NCI-H1694 (cell line): ENCODE data around the gene FOXL1.

ENCODE experiments used
- DNase-seq: peaks from one replicate; lab custom pipeline; 2025; lab: John Stamatoyannopoulos, UW

The FOXL1 gene

DNA sequence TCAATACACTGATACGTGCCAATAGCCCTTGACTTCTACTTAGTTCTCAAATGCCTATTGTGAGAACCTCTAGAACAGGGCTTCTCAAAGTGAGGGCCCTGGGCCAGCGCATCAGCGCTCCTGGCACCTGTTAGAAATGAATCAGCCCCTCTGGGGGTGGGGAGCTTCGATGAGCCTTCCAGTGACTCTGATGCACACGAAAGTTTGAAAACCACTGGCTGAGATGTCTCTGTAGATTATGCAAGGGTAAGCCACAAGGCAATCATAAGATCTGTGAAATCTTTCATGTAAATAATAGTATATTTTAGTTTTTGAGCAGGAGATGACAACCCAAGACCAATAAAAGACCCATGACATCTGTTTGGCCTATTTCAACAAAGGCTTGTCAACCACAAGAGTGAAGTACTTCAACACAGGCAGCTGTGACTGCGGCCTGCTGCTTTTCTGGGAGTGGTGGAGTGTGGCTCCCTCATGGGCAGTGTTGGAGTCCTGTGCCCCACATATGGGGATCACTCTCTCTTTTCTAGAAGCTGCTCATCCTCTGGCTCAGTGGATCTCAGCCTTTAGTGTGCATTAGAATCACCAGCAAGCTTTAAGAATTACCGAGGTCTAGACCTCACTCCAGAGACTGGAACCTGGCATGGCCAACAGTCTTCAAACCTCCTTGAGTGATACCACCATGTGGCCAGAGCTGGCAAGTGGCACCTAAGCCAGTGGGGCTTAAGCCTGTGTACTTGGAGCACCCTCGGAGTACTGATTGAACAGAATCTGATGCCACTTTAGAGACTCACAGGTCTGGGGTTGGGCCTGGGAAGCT lies 29.1 kb upstream of the FOXL1 start:
- DNase-seq = no peak

DNA sequence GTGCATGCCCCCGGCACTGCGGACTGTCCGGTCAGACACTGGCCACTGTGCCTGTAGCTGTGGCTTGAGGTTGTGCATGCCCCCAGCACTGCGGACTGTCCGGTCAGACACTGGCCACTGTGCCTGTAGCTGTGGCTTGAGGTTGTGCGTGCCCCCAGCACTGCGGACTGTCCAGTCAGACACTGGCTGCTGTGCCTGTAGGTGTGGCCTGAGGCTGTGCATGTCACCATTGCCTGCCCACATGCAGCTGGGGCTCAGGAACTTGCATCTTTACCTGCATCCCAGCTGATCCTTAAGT lies 28.5 kb upstream of the FOXL1 start:
- no peak for DNase-seq

DNA sequence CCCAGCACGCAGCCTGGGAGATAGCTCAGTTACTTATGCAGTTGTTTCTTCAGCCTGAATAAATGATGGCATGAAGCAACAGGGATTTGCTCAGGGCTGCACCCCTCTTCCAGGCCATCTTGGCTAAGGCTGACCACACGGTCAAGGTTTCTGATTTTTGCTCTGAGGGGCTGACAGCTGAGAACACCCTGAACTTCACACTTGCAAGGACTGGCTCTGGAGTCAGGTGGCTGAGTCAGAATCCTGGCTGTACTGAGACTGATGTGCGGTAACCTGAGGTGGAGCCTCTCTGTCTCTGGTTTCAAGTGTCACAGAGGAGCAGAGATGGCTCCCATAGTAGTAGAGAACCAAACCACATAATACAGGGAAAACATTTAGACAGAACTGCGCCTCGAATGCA lies 28.1 kb upstream of the FOXL1 start:
- DNase-seq = no peak

DNA sequence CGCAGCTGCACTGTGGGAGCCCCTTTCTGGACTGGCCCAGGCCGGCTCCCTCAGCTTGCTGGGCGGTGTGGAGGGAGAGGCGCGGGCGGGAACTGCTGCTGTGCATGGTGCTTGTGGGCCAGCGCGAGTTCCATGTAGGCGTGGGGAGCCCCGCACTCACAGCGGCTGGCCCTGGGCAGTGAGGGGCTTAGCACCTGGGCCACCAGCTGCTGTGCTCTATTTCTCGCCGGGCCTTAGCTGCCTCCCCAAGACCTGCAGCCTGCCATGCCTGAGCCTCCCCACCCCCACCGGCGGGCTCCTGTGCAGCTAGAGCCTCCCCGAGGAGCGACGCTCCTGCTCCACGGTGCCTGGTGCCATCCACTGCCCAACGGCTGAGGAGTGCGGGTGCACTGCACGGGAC lies 25.0 kb upstream of the FOXL1 start:
- no peak for DNase-seq

DNA sequence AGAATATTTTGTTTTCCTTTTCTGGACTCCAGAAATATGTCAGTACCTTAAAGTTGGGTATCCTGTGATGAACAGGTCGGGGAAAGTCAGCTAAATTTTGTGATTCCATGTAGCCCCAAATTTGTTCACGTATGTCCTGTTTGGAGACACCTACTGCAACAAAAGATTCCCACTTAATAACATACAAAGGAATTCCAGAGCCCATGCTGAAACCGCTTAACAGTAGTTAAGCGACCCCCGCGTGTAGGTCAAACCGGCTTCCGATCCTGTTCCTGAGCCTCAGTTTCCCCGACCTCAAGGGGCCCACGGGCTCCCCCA lies 23.8 kb upstream of the FOXL1 start:
- DNase-seq = no peak

DNA sequence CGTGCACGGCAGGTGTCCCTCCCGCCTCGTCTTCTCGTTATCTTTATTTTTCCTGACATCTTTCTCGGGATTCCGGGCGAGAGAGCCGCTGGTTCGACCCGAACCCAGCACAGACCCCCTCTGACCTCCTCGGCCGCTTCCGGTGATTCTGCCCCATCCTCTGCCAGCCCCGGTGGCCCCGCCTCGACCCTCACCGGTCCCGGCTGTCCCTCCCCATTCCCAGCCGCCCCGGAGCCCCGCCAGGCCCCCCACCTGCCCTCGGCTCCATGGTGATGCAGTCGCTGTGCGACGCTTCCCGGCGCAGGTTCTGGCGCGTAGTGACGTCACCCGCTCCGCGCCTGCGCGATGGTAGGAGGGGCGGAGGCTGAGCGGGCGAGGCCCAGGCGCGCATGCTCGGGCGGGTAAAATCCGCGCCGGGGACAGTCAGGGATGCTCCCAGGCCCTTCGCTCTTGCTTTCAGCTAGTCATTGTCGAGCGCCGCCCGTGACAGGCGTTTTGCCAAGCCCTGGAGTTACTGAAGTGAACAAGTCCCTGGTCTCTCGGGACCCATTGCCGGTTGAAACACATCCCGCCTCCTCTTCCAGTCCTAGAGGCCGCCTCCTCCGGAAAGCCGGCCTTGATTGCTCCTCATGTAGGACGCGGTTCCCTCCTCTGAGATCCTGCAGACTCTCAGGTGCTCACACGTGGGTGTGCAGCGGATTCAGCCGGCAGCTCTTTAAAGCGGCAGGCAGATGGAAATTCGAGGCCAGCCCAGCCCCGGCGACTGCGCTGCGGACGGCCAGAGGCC lies 23.2 kb upstream of the FOXL1 start, which contains the start of gene MTHFSD:
TSS of gene MTHFSD (minus strand) at position 319 of the 787 bp plus-strand sequence. CDS start at position 268, 51 bp downstream.
- peak; percentile 48 for DNase-seq

DNA sequence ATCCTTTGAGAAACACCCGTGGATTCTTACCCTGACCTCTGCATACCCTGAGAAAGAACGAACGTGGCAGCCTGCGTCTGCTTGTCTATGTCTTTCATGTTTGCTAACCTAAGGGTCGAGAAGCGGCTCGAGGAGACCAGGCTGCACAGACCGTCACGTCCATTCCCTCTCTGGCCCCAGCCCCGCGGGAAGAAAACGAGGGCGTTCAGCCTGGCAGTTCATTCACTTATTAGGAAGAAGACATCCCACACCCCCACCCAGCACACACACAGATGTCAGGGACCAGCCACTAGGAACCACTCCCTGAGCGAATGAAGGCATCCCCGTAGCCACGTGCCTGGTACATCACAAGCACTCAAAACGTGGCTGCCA lies 22.7 kb upstream of the FOXL1 start:
- DNase-seq = no peak

DNA sequence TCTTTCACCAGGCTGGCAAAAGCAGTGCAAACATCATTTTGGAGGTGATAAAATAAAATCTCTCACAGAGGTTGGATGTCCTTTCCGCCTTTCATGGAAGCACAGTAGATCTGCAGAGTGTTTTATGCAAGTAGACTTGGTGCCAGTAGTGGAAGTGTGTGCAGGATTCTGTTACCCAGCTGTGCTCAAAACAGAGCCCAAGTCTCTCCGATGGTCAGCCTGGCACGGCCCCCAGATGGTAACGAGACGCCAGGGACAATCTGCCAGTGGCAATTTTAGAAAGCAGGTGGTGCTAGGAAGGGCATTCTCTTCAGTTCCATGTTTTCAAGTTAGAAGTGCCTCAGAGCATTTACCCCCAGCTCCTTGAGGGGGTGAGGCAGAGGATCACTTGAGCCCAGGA lies 21.8 kb upstream of the FOXL1 start:
- no peak for DNase-seq

DNA sequence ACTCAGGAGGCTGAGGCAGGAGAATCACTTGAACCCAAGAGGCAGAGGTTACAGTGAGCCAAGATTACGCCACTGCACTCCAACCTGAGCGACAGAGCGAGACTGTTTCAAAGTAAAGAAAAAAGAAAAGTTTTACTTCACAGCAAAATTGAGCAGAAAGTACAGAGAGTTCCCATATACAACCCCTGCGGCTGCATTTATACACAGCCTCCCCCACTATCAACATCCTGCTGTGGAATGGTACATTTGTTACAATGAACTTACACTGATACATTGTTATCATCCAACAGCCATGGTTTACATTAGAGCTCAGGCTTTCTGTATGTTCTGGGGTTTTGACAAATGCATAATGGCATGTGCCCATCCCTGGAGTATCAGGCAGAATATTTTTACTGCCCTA lies 20.8 kb upstream of the FOXL1 start:
- DNase-seq = no peak

DNA sequence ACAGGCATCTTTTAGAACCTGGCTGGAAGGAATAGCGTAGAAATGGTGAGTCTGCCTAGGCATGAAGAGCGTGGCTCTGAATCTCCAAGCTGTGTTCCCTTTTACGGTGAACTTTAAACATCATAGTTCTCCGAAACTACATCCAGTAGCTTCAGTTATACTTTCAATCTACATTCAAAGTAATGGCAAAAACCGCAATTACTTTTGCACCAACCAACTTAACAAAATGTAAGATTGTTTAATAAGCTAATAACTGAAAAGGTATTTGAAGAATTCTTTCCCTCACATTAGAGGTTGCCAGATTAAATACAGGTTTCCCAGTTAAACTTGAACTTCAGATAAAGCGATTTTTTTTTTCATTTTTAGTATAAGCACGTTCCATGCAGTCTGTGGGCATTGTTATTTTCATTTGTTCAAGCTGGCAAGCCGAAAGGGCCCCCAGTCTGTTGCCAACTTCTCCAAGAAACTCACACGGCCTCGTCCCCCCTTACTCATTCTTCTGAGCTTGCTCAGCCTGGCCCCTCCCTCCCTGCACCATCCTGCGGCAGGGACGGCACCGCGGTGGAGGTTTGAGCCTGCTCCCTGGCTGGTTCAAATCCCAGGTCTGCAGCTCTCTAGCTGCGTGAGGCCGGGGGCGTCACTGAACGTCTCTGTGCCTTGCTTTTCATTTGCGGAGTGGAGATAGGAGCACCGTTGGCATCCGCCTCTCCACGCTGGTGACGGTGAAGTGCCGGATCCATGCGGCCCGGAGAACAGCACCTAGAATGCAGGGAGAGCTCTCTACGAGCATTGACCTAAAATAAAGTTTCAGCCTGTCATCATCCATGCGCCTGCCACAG lies 19.8 kb upstream of the FOXL1 start:
- DNase-seq = no peak

DNA sequence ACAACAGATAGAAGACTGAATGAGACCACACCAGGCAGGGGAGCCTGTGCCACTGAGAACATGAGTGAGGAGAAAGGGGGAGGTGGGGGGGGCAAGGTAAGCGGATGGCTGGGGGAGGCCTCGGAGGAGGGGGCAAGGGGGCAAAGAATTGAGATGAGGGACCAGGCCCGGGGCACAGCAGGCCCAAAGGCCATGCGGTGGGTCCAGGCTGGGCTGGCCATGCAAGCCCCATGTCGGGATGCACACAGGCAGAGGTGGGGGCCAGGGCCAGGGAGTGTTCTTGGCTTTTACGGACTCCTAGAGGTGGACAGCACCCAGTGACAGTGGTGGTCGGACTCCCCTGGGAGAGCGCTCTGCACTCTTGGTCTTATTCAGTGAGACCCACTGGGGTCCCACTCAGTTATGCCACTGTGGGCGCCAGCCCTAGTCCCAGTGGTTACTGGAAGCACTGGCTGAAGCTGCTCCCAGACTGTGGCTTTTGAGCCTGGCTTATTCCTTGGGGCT lies 18.5 kb upstream of the FOXL1 start:
- DNase-seq = no peak

DNA sequence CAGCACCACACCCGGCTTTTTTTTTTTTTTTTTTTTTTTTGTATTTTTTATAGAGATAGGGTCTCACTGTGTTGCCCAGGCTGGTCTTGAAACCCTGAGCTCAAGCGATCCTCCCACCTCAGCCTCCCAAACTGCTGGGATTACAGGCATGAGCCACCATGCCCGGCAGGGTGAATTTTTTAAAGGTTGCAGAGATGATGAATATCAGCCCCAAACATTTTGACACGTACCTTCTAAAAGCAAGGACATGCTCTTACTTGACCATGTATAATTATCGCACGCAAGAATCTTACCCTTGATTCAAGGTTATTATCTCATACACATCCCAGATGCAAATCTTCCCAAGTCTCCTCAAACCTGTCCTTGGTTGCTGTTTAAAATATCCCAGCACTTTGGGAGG lies 16.0 kb upstream of the FOXL1 start:
- DNase-seq = no peak

DNA sequence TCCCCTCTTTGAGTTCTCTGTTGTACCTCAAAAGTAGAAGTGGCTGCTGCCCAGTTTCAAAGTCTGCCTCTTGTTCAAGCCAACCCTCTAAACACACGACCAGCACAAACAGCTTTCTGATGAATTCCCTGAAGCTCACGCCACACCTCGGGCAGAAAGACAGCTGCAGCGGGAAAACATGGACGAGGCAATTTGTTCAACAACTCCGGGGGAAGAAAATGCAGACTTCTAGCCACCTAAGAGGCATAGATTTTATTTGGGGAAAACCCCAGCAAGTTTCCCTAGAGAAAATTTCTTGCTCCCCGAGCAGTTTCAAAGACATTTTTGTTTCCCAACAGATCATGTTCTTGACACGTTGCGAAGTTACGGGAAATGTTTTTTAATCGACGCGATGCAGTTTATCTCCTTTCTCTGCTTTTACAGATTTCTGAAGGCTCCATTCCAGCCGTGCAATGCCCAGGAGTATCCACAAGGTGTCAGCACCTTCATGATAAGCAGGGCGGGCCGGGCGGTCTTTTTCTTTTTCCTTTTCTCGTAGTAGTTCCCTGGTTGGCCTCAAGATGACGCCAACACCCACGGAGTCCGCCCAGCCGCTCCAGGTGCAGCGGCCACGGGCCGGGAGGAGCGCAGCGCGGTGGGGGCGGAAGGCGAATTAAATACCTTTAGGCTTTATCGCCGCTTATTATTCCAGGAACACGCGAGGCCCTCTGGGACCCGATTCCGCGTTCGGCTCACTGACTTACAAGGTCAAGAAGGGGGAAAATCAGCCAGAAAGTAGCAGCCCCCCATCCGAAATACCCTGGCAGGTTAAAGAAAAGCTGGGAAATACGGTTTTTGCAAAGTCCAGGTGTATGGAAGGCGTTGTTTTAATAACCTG lies 14.6 kb upstream of the FOXL1 start:
- peak; percentile 86 for DNase-seq

DNA sequence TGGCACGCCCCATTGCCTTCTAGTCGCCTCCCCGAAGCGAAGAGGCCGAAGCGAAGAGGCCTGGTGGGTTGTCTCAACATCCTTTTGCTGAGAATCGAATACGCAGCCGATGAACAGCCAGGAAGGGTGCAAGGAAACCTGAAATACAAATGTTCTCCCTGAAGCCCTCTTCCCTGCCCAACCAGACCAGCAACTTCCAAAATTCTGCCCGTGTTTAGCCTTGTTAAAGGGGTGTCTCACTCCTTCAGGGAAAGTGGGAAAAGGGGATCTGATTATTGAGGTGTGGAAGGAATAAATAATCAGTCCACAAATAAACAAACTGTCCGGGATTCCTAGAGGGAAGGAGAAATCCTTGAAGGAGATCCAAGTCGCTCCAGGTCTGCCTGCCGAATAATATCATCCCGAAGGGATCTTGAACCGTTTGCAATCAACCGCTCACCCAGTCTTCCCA lies 13.1 kb upstream of the FOXL1 start:
- no peak for DNase-seq

DNA sequence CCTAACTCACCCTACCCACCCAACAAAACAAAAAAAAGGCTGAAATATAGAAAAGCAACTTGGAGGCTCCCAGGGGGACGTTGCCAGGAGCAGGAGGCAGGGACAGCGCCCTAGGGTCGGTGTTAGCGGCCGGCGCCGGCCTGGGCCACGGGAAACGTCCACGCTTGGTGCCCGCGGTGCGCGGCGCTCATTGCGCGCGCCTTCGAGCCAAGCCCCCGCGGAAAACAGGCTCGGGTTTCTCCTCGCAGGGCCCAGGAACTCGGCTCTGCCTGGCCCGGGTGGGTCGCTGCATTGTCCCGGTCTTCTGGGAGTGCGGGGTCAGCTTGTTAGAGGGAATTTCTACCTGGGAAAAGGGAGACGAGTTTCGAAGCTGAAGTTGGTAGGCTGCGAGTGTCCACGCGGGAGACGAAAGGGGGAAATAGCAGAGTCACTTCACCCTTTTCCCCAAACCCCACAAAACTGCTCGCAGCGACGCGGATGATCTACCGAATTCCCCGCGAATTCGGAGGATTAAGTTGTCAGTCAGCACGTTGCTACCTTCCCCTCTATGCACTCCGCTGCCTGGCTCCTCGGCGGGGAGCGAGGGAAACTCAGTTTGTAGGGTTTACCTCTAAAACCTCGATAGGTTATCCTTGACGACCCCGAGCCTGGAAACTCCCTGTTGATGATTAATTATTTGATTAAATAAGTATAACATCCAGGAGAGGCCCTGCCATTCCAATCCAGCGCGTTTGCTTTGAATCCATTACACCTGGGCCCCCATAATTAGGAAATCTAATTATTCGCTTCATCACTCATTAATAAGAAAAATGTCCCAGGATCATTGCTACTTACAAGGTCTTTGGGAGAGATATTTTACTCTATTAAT lies 12.5 kb upstream of the FOXL1 start:
- no peak for DNase-seq

DNA sequence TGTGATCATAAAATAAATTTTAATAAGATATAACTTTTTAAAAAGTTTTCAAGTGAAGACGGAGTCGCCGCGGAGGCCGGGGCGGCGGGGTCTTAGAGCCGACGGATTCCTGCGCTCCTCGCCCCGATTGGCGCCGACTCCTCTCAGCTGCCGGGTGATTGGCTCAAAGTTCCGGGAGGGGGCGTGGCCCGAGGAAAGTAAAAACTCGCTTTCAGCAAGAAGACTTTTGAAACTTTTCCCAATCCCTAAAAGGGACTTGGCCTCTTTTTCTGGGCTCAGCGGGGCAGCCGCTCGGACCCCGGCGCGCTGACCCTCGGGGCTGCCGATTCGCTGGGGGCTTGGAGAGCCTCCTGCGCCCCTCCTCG lies 11.8 kb upstream of the FOXL1 start, which contains the start of gene FOXC2:
TSS of gene FOXC2 (plus strand) at position 229 of the 365 bp plus-strand sequence. CDS start 507 bp downstream, outside the sequence.
- no peak for DNase-seq

DNA sequence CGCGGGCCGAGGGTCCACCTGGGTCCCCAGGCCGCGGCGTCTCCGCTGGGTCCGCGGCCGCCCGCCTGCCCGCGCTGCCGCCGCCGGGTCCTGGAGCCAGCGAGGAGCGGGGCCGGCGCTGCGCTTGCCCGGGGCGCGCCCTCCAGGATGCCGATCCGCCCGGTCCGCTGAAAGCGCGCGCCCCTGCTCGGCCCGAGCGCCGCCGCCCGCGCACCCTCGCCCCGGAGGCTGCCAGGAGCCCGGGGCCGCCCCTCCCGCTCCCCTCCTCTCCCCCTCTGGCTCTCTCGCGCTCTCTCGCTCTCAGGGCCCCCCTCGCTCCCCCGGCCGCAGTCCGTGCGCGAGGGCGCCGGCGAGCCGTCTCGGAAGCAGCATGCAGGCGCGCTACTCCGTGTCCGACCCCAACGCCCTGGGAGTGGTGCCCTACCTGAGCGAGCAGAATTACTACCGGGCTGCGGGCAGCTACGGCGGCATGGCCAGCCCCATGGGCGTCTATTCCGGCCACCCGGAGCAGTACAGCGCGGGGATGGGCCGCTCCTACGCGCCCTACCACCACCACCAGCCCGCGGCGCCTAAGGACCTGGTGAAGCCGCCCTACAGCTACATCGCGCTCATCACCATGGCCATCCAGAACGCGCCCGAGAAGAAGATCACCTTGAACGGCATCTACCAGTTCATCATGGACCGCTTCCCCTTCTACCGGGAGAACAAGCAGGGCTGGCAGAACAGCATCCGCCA lies 11.2 kb upstream of the FOXL1 start:
- DNase-seq = no peak

DNA sequence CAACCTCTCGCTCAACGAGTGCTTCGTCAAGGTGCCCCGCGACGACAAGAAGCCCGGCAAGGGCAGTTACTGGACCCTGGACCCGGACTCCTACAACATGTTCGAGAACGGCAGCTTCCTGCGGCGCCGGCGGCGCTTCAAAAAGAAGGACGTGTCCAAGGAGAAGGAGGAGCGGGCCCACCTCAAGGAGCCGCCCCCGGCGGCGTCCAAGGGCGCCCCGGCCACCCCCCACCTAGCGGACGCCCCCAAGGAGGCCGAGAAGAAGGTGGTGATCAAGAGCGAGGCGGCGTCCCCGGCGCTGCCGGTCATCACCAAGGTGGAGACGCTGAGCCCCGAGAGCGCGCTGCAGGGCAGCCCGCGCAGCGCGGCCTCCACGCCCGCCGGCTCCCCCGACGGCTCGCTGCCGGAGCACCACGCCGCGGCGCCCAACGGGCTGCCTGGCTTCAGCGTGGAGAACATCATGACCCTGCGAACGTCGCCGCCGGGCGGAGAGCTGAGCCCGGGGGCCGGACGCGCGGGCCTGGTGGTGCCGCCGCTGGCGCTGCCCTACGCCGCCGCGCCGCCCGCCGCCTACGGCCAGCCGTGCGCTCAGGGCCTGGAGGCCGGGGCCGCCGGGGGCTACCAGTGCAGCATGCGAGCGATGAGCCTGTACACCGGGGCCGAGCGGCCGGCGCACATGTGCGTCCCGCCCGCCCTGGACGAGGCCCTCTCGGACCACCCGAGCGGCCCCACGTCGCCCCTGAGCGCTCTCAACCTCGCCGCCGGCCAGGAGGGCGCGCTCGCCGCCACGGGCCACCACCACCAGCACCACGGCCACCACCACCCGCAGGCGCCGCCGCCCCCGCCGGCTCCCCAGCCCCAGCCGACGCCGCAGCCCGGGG lies 10.4 kb upstream of the FOXL1 start:
- DNase-seq = no peak
